GM12891 (cell line): ENCODE data around the gene CTNNA3.
"Not testable (repeated sequence)": the region's sequence is repeated elsewhere in the genome, so short reads cannot be mapped to it uniquely, and the experiment has no call there.

Source experiments
- POLR2A ChIP-seq: IDR thresholded peaks from 2 replicates; pipeline ENCODE4 v1.6.1; 2011; ENCODE audit warnings: low read depth, low read length, control low read depth
- POLR2AphosphoS5 ChIP-seq: IDR thresholded peaks from 2 replicates; pipeline ENCODE4 v1.6.1; 2011; ENCODE audit warnings: low read depth, low read length, control low read depth
- TAF1 ChIP-seq: IDR thresholded peaks from 2 replicates; pipeline ENCODE4 v1.6.1; 2011; ENCODE audit warnings: low read depth, low read length, control low read depth

GRCh38 chr10:67386841-67387533 lies 309.0 kb downstream of the CTNNA3 start:
- TF ChIP-seq TAF1, POLR2A, POLR2AphosphoS5: not testable (repeated sequence)
